Ovary (tissue), 3 donors: ENCODE measurements around the gene MICALL1.

ENCODE experiments used
- EP300 ChIP-seq: sonication (generic); formaldehyde crosslinking; IDR thresholded peaks from one replicate; pipeline ENCODE4 v1.6.1; 2017; ENCODE audit warnings: antibody characterized with exemption
- POLR2A ChIP-seq: fragments of 450-650 bp; IDR thresholded peaks from one replicate; pipeline ENCODE4 v1.6.1; 2017; ENCODE audit warnings: antibody characterized with exemption, mild to moderate bottlenecking, moderate library complexity
- TF ChIP-seq, protein P1 (sequence below), 3 donors: fragments of 450-650 bp in 2 of 3; fragments of 200-600 bp in 1 of 3; IDR thresholded peaks; one replicate each; pipeline versions ENCODE4 v1.5.1 to v1.8.0; 2016 to 2022; ENCODE audit warnings: antibody characterized with exemption in 3 of 3, mild to moderate bottlenecking in 1 of 3
- donor health status: DM: no; HTN: no; CAD: no.

DNA sequence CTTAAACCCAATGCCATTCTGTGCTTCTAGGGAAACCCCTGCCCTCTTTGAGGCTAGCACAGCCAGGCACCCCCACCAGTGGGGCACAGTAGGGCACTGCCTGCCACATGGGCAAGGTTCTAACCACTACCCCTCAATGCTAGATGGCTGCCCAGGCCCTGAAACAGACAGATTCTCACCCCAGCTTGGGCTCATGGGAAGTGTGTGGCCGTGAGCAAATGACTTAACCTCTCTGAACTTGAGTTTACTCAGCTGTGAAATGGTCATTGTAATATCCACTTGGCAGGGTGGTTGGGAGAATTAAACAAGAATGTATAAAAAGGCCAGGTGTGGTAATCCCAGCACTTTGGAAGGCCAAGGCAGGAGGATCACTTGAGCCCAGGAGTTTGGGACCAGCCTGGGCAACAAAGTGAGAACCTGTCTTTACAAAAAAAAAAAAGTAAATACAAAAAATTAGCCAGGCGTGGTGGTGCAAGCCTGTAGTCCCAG is 24.9 kb downstream of the MICALL1 start:
- TF ChIP-seq, protein P1, sequence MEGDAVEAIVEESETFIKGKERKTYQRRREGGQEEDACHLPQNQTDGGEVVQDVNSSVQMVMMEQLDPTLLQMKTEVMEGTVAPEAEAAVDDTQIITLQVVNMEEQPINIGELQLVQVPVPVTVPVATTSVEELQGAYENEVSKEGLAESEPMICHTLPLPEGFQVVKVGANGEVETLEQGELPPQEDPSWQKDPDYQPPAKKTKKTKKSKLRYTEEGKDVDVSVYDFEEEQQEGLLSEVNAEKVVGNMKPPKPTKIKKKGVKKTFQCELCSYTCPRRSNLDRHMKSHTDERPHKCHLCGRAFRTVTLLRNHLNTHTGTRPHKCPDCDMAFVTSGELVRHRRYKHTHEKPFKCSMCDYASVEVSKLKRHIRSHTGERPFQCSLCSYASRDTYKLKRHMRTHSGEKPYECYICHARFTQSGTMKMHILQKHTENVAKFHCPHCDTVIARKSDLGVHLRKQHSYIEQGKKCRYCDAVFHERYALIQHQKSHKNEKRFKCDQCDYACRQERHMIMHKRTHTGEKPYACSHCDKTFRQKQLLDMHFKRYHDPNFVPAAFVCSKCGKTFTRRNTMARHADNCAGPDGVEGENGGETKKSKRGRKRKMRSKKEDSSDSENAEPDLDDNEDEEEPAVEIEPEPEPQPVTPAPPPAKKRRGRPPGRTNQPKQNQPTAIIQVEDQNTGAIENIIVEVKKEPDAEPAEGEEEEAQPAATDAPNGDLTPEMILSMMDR (IDR thresholded peaks at IDR 0.05) = no peak
- TF ChIP-seq POLR2A = no peak
- TF ChIP-seq EP300 = no peak
